Amygdala (tissue), 56 donors: Measurements from ENCODE around the gene SYNE2.

Source experiments
- DNase-seq, 56 donors: peaks; one replicate each; lab custom pipeline; 2025; lab: John Stamatoyannopoulos, UW

SYNE2 gene

GRCh38 chr14:63956326-63956725 is 103.5 kb downstream of the SYNE2 start:
- DNase-seq: no peak

GRCh38 chr14:63960926-63961567 is 108.2 kb downstream of the SYNE2 start:
- no peak for DNase-seq

DNA sequence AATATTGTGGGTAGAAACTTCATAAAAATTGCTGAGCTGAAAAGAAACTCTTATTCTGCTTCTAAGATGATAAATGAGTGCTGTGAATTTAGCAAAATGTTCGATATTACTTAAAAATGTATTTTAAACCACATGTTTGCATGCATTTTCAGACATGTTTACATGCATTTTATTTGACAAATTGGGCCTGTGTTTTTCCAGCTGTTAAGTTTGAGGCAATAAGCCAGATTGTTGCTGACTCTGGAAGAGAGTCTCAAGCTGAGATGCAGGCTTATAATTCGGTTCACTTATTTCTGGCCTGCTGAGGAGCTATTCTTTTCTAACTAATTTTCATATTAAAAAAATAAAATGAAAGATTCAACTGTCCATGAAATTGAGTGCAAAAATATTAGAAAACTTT is 110.1 kb downstream of the SYNE2 start:
- no peak for DNase-seq

GRCh38 chr14:63963439-63963838 is 110.6 kb downstream of the SYNE2 start:
- DNase-seq: no peak

DNA sequence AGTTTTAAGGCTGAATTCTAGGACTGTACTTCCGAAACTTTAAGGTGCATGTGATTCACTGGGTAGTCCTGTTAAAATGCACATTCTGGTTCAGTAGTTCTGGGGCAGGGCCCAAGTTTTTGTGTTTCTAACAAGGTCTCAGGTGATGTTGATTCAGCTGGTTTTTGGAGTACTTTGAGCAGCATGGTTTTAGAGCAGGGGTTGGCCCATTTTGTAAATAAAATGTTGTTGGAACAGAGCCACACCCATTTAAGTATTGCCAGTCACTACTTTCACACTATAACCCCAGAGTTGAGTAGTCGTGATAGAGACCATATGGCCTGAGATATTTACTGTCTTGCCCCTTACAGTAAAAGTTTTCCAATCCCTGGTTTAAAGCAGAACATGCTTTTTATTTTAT is 111.3 kb downstream of the SYNE2 start:
- DNase-seq: no peak

GRCh38 chr14:63966407-63966806 is 113.6 kb downstream of the SYNE2 start:
- no peak for DNase-seq

- DNase-seq: no peak
These were observed 119.6 kb downstream of the SYNE2 start for GRCh38 chr14:63972323-63972932.

DNA sequence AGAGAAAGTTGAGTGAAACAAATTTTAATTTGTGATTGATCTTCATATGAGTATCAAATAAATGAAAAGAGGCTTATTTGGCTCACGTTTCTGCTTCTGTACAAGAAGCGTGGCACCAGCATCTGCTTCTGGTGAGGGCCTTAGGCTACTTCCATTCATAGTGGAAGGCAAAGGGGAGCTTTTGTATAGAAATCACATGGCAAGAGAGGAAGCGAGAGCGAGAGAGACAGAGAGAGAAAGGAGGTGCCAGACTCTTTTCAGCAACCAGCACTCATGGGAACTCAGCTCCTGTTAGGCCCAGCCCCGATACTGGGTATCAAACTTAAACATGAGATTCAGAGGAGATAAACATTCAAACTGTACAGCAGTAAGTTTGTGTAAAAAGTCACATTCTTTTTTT is 121.4 kb downstream of the SYNE2 start:
- DNase-seq: no peak

GRCh38 chr14:63981569-63981968 is 128.8 kb downstream of the SYNE2 start:
- no peak for DNase-seq

DNA sequence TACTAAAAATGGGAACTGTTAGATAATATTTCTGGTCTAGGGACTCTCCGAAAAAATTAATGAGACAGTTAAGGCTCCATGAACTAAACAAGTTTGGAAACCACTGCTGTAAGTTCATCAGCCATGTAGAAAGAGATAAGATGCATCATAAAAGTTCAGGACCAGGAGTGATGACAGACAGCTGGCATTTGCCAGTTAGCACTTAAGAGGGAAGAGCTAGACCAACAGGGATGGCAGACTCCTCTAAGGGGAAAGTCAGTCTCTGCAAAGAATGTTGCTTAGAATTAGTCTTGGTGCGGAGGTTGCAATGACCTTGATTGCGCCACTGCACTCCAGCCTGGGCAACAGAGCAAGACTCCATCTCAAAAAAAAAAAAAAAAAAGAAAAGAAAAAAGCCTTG is 129.4 kb downstream of the SYNE2 start:
- no peak for DNase-seq

DNA sequence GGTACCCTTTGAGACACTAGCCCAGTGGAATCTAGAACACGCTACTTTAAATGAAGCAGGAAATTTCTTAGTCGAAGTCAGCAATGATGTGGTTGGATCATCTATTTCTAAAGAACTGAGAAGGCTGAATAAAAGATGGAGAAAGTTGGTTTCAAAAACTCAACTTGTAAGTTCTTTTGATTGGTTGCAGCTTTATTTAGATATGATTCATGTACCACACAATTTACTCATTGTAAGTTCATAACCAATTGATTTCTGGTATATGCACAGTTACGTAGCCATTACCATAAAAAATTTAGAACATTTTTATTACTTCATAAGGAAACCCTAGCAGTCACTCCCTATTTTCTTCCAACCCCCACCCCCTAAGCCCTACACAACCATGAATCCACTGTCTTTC is 129.8 kb downstream of the SYNE2 start:
- no peak for DNase-seq

DNA sequence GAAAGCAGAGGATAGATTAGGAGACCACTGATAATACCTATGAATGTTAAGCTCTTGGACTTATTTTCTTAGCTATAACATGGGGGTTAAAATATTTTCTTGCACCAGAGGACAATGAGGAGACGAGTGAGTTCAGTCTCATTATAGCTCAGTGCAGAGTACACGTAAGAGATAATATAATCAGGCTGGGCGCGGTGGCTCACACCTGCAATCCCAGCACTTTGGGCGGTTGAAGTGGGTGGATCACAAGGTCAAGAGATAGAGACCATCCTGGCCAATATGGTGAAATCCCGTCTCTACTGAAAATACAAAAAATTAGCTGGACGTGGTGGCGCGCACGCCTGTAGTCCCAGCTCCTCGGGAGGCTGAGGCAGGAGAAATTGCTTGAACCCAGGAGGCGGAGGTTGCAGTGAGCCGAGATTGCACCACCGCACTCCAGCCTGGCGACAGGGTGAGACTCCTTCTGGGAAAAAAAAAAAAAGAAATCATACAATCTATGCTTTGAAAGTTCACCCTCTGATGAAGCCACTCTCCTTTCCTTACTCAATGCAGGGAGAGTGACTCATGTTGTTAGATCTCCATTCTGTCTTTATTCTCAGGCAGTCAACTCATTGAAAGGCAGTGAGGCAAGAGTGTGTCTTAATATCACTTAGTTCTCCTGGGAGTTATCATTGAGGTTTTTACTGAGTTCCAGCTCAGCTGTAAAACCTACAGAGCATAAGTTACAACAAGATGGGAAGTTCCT is 134.2 kb downstream of the SYNE2 start:
- no peak for DNase-seq

DNA sequence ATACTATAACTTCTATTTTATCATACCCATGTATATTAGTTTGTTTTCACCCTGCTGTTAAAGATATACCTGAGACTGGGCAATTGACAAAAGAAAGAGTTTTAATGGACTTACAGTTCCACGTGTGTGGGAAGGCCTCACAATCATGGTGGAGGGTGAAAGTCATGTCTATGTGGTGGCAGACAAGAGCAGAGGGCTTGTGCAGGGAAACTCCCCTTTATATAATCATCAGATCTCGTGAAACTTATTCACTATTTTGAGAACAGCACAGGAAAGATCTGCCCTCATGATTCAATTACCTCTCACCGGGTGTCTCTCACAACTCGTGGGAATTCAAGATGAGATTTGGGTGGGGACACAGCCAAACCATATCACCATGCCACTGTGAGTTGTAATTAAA is 135.8 kb downstream of the SYNE2 start:
- DNase-seq: no peak

GRCh38 chr14:63991833-63992232 is 139.0 kb downstream of the SYNE2 start:
- no peak for DNase-seq

GRCh38 chr14:63992858-63993257 is 140.1 kb downstream of the SYNE2 start:
- no peak for DNase-seq

- DNase-seq: no peak
These were observed 141.2 kb downstream of the SYNE2 start for GRCh38 chr14:63993992-63994391.

- no peak for DNase-seq
These were observed 142.5 kb downstream of the SYNE2 start for GRCh38 chr14:63995285-63995684.

- DNase-seq: no peak
These were observed 143.2 kb downstream of the SYNE2 start for GRCh38 chr14:63996016-63996415.

DNA sequence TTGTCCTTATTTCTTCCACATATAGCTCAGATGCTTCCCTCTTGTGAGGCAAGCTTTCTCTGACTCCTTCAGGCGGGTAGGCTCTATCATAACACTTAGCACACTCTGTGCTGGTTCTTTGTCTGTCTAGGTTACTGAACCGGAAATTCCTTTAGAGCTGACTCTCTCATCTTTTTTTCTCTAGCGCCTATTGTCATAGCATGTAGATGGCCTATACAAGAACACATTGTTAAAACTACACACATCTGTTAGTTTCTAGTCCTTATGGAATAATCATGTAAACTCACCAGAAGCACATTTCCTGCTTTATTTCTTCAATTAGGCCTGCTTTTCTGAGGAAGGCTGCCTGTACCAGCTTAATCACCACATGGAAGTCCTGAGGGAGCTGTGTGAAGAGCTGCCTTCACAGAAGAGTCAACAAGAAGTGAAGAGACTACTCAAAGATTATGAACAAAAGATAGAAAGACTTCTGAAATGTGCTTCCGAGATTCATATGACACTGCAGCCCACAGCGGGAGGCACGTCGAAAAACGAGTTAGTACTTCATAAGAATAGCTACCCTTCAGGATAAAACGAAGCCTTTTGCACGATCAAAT is 143.9 kb downstream of the SYNE2 start:
- no peak for DNase-seq

DNA sequence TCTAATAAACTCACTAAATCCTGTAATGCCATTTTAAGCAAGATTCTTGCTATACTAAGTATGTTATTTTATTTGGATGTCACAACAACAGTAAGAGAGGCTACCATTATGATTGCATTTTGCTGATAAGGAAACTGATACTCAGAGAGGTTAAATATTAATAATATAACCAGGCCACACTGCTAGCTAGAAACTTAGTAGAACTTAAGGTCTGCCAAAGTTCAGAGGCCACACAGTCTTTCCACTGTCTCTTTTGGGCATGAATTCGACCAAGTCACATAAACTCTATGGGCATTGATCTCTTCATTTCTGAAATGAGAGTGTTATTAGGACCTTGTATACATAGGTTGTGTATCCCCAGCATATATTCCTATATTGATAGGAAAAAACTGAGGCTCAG is 147.9 kb downstream of the SYNE2 start:
- DNase-seq: no peak

- DNase-seq: no peak
These were observed 153.0 kb downstream of the SYNE2 start for GRCh38 chr14:64005822-64006221.

- DNase-seq: no peak
These were observed 155.2 kb downstream of the SYNE2 start for GRCh38 chr14:64008016-64008415.
